DND-41 (cell line): ENCODE data around the gene CIB1.

ENCODE experiments used
- ATAC-seq: fragments of 200-7000 bp; cut with Tn5 transposase; 3 replicates; pipeline ENCODE4 v1.9.1; 2021; ENCODE audit warnings: low read depth; ENCODE audit not compliant: insufficient read depth
- DNase-seq: peaks from one replicate; pipeline ENCODE4 v3.0.0-alpha.2; 2020
- H2AFZ ChIP-seq: 2 replicates; pipeline ENCODE4 v1.6.0; 2012; ENCODE audit warnings: low read depth, low read length
- H3K27ac ChIP-seq: 2 replicates; pipeline ENCODE4 v1.5.1; 2012; ENCODE audit warnings: low read length, inconsistent platforms
- H3K27me3 ChIP-seq: fragments of 200-600 bp; sonication (generic); 2 replicates; pipeline ENCODE4 v1.6.0; 2012; ENCODE audit warnings: low read length, mild to moderate bottlenecking, inconsistent platforms; ENCODE audit not compliant: insufficient read depth, poor library complexity
- H3K36me3 ChIP-seq: 2 replicates; pipeline ENCODE4 v1.5.1; 2012; ENCODE audit warnings: low read length, inconsistent platforms; ENCODE audit not compliant: insufficient read depth
- H3K4me1 ChIP-seq: 2 replicates; pipeline ENCODE4 v1.5.1; 2012; ENCODE audit warnings: mild to moderate bottlenecking, low read length; ENCODE audit not compliant: insufficient read depth
- H3K4me2 ChIP-seq: 2 replicates; pipeline ENCODE4 v1.6.0; 2012; ENCODE audit warnings: mild to moderate bottlenecking, moderate library complexity, low read length, inconsistent platforms; ENCODE audit not compliant: insufficient read depth
- H3K4me3 ChIP-seq, 2 experiments: fragments of 200-600 bp in 1 of 2; shearing (Covaris generic) in 1 of 2; 2 replicates each; pipeline ENCODE4 v1.5.1; 2012 to 2016; ENCODE audit warnings: inconsistent platforms in 2 of 2, low read length in 2 of 2, mild to moderate bottlenecking in 2 of 2, low read depth in 1 of 2, moderate library complexity in 1 of 2
- H3K79me2 ChIP-seq: 2 replicates; pipeline ENCODE4 v1.6.0; 2012; ENCODE audit warnings: low read length, inconsistent platforms; ENCODE audit not compliant: insufficient read depth
- H3K9ac ChIP-seq: 2 replicates; pipeline ENCODE4 v1.6.0; 2012; ENCODE audit warnings: low read depth, mild to moderate bottlenecking, inconsistent platforms, low read length, moderate library complexity
- H3K9me3 ChIP-seq: 2 replicates; pipeline ENCODE4 v1.5.1; 2012; ENCODE audit warnings: low read length, moderate library complexity, mild to moderate bottlenecking, inconsistent platforms; ENCODE audit not compliant: insufficient read depth, severe bottlenecking
- H4K20me1 ChIP-seq: 2 replicates; pipeline ENCODE4 v1.6.0; 2012; ENCODE audit warnings: low read length; ENCODE audit not compliant: insufficient read depth
- CTCF ChIP-seq: IDR thresholded peaks from 2 replicates; pipeline ENCODE4 v1.5.1; 2012; ENCODE audit warnings: borderline replicate concordance, low read length, moderate library complexity, mild to moderate bottlenecking; ENCODE audit not compliant: poor library complexity, severe bottlenecking; ENCODE audit errors: extremely low read depth
- EZH2 ChIP-seq: IDR thresholded peaks from 3 replicates; pipeline ENCODE4 v1.6.1; 2012; ENCODE audit warnings: borderline replicate concordance, low read depth, mild to moderate bottlenecking, moderate library complexity, low read length, inconsistent platforms; ENCODE audit not compliant: severe bottlenecking

Gene CIB1

DNA sequence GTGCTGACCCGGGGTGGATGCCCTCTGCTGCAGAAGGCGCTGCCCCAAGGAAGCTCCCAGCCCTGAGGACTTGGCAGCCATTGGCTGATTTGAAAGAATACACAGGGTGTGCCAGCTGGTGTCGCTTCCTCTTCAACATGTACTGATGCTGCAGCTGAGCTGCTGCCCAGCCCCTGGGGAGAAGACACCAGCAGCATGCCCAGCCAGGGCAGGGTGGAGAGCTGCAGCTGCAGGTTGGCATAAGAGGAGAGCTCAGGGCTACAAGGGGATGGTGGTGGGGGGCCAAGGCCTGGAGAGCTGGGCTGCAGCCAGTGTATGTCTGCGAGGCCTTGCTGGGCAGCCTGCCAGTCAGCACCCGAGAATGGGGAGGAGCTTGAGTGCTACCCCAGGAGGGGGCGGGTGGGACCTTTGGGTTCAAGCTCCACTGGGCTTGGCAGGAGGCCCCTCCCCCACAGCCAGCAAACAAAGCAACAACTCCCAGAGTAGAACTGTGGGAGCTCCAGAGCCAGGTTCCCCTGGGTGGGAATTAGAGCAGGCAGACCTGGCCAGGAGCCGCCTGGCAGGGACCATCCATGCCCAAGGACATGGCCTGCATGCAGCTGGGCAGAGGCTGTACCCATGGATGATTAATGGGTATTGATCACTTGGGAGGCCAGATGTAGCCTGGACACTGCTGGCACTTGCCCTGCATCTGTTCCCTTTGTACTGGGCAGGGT, 41.8 kb downstream of the CIB1 start:
- Histone ChIP-seq H2AFZ (no peak overlapping the region), H3K9me3 (no peaks in the 10 kb centered on the region), H3K4me2 (no peak overlapping the region), H3K4me1 (peaks cover 12% of the 10 kb centered on the region), H3K79me2 (no peaks in the 10 kb centered on the region), H3K27ac (no peak overlapping the region), H3K36me3 (no peaks in the 10 kb centered on the region), H4K20me1 (no peaks in the 10 kb centered on the region), H3K27me3 (no peaks in the 10 kb centered on the region), H3K4me3 (no peak overlapping the region), H3K9ac (no peak overlapping the region)
- ATAC-seq: peak; percentile 72
- DNase-seq: peak; percentile 48
- no peak for TF ChIP-seq EZH2

DNA sequence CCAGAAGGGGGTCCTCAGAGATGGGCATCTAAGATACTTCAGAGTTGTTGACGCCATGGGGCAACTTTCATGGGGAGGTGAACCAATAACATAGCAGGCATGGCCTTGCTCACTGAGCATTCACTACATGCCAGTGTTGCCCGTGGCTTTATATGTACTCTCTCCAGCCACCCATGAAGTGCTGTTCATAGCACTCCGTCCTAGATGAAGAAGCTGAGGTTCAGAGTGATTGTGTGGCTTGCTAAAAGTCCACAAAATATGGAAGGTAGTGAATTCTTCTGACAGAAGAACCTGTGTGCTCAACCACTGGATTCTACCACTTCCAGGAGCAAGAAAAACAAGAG, 42.4 kb downstream of the CIB1 start:
- Histone ChIP-seq H3K9me3 (no peaks in the 10 kb centered on the region), H3K4me1 (peaks cover 12% of the 10 kb centered on the region), H3K27me3 (no peaks in the 10 kb centered on the region), H4K20me1 (no peaks in the 10 kb centered on the region), H3K4me2 (no peak overlapping the region), H3K4me3 (no peak overlapping the region), H3K9ac (no peak overlapping the region), H2AFZ (no peak overlapping the region), H3K79me2 (no peaks in the 10 kb centered on the region), H3K27ac (no peak overlapping the region), H3K36me3 (no peaks in the 10 kb centered on the region)
- ATAC-seq (no peak), DNase-seq (no peak)
- TF ChIP-seq CTCF (no peak), EZH2 (no peak)

DNA sequence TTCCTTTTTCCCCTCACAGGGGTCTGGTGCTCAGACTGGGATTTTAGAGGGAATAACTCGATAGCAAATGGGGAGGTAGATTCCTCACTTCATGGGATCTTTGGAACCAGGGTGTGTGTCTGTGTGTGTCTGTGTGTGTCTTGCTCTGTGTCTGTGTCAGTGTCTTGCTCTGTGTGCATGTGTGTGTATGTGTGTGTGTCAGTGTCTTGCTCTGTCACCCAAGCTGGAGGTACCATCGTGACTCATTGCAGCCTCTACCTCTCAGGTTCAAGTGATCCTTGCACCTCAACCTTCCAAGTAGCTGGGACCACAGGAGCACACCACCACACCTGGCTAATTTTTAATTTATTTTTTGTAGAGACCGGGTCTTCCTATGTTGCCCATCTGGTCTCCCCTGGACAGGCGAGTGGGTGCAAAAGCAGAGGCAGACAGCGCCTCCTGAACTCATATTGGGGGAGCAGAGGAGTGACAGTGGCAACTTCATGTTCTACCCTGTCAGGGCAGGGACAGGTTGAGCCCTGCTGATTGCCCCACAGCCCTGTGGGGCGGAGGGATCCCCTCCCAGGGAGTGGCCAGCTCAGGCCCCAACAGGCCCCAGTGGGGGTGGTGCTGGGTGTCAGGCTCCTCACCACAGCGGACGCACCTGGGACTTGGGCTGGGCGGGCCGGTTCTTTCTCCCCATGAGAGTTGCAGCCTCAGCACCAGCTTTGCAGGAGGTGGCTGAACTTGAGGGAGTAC, 43.0 kb downstream of the CIB1 start:
- H2AFZ ChIP-seq: no peak overlapping the region
- DNase-seq (no peak), ATAC-seq (no peak)
- H3K27me3 ChIP-seq: peaks cover 3% of the 10 kb centered on the region
- no peak overlapping the region for H3K4me3 ChIP-seq
- H3K36me3 ChIP-seq: no peaks in the 10 kb centered on the region
- TF ChIP-seq CTCF (no peak), EZH2 (no peak)
- H3K9me3 ChIP-seq: no peaks in the 10 kb centered on the region
- H3K79me2 ChIP-seq: no peaks in the 10 kb centered on the region
- no peak overlapping the region for H3K27ac ChIP-seq
- no peak overlapping the region for H3K4me2 ChIP-seq
- no peaks in the 10 kb centered on the region for H4K20me1 ChIP-seq
- H3K9ac ChIP-seq: no peak overlapping the region
- peaks cover 12% of the 10 kb centered on the region for H3K4me1 ChIP-seq

DNA sequence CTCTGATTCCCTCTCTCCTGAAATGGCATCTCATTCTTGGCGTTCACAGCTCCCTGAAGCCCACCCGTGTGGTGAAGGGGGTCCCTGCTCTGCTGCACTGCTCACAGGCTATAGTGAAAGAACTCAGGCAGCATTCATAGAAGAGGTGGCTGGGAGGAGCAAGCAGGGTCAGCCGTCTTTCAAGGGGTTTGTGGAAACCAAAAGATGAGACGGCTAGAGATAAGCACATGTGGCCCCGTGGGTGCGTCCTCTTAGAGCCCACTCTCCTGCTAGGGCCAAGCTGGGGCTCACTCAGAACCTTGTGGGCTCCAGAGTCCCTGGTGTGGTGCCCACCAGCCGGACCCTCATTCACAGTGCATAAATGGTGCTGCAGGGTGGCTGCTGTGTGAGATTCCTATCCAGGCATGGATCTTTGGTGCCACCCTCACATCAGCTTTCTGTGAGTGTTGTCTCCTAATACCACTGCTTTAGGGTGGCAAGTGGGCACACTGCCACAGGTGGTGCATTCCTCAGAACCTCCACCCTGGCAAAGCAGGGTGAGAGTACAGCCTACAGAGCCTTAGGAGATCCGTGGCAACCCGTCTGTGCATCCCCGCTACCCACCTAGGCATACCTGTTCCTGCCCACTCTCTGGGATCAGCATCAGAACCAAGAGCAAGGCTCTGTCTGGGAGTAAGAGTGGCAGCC, 43.8 kb downstream of the CIB1 start:
- Histone ChIP-seq H2AFZ (no peak overlapping the region), H3K36me3 (no peaks in the 10 kb centered on the region), H3K27ac (no peak overlapping the region), H3K79me2 (no peaks in the 10 kb centered on the region), H3K4me3 (no peak overlapping the region), H3K9ac (no peak overlapping the region), H3K4me1 (peaks cover 20% of the 10 kb centered on the region), H3K27me3 (peaks cover 12% of the 10 kb centered on the region), H3K9me3 (no peaks in the 10 kb centered on the region), H3K4me2 (no peak overlapping the region), H4K20me1 (no peaks in the 10 kb centered on the region)
- no peak for DNase-seq
- TF ChIP-seq CTCF: no peak
- no peak for TF ChIP-seq EZH2
- ATAC-seq: no peak
